ENCODE data around the gene CDH15.
A peak's percentile ranks its signal among the peaks of the same experiment; 100 is the strongest.

Gene CDH15

GRCh38 chr16:89153848-89154271, 17.7 kb upstream of the CDH15 start:
- no peak for ATAC-seq
- no peak for TF ChIP-seq ZNF565 (CRISPR knock-in tag; conservative IDR thresholded peaks at IDR 0.05; ENCODE audit: low read depth)

DNA sequence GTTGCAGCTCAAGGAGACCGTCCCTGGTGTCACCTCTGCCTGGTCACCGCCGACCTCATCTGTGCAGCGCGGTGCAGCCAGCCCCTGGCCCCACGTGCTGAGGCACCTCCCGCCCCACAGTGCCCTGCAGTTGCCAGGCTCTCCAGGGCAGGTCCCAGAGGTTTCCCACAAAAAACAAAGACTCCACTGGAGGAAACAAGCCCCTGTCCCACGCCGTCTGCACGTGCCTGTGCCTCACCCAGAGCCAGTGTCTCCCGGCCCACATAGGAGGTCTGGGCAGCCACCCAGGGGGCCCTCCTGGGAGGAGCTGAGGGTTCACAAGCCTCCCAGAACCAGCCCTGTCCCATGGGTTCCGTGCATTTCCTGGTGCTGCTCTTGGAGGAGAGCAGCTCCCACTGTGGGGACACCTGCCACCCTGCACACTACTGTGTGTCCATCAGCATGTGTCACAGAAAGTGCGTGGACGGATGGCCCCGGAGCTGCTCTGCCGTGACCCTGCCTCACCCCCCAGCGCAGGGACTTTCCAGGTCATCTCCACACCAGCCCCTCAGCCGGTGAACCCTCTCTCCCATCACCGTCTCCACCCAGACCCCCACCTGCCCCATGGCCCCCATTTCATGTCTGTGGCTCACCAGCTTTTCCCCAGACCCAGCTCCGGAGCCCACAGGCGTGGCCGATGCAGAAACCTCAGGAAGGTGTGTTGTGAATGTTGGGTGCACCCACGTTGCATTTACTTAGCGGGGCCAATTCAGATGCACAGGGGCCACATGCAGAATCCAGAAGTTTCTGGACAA, 17.0 kb upstream of the CDH15 start:
- ATAC-seq, result no peak; the same call in 2 of the 3 replicates
- TF ChIP-seq SNAI2 (CRISPR knock-in tag; IDR thresholded peaks at IDR 0.05) (no peak), ZNF8 (CRISPR knock-in tag; IDR thresholded peaks at IDR 0.05) (no peak), TOX (CRISPR knock-in tag; IDR thresholded peaks at IDR 0.05; ENCODE audit: borderline replicate concordance) (no peak), CSRNP3 (CRISPR knock-in tag; IDR thresholded peaks at IDR 0.05) (no peak), TSHZ2 (CRISPR knock-in tag; IDR thresholded peaks at IDR 0.05) (no peak), CREB5 (CRISPR knock-in tag; IDR thresholded peaks at IDR 0.05; ENCODE audit: low read depth) (no peak), ZNF70 (CRISPR knock-in tag; IDR thresholded peaks at IDR 0.05) (no peak), CSDC2 (CRISPR knock-in tag; IDR thresholded peaks at IDR 0.05) (no peak), PATZ1 (CRISPR knock-in tag; IDR thresholded peaks at IDR 0.05; ENCODE audit: borderline replicate concordance) (no peak), ESRRG (CRISPR knock-in tag; IDR thresholded peaks at IDR 0.05) (no peak), ZFP30 (CRISPR knock-in tag; IDR thresholded peaks at IDR 0.05) (no peak), BACH2 (CRISPR knock-in tag; IDR thresholded peaks at IDR 0.05; ENCODE audit: borderline replicate concordance) (no peak), GLIS3 (CRISPR knock-in tag; IDR thresholded peaks at IDR 0.05) (no peak), TCF4 (CRISPR knock-in tag; IDR thresholded peaks at IDR 0.05; ENCODE audit: borderline replicate concordance) (no peak), OSR1 (CRISPR knock-in tag; IDR thresholded peaks at IDR 0.05) (no peak), ZFP3 (CRISPR knock-in tag; IDR thresholded peaks at IDR 0.05) (no peak), ARNTL (CRISPR knock-in tag; IDR thresholded peaks at IDR 0.05; ENCODE audit: borderline replicate concordance, low read depth) (no peak)

DNA sequence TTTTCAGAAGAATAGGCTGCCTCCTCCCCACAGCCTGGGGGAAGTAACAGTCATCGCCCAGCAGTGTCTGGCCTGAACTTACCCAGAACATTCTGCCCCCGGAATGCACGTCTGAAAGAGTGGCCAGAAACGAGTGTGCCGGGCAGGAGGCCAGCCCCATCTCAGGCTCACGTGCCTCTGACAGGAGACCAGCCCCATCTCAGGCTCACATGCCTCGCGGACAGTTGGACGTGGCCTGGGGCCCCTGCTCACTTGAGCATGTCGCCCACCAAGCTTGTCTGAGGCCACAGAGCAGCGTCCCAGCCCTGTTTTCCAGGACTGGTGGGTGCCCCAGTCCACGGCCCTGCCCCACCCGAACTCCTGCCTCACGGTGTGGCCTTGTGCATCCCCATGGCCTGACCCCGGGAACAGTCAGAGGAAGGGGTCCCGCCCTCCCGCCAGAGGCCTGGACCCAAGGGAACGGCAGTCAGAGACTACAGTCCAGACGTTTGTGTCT, 16.3 kb upstream of the CDH15 start:
- ATAC-seq, result peak; percentile 43
- TF ChIP-seq RARB (CRISPR knock-in tag; IDR thresholded peaks at IDR 0.05) (no peak), SNAI2 (CRISPR knock-in tag; IDR thresholded peaks at IDR 0.05) (no peak), ISL1 (CRISPR knock-in tag; IDR thresholded peaks at IDR 0.05) (no peak), ZFP30 (CRISPR knock-in tag; IDR thresholded peaks at IDR 0.05) (no peak), OSR1 (CRISPR knock-in tag; IDR thresholded peaks at IDR 0.05) (no peak), ARNTL (CRISPR knock-in tag; IDR thresholded peaks at IDR 0.05; ENCODE audit: borderline replicate concordance, low read depth) (no peak), BACH2 (CRISPR knock-in tag; IDR thresholded peaks at IDR 0.05; ENCODE audit: borderline replicate concordance) (no peak), TSHZ2 (CRISPR knock-in tag; IDR thresholded peaks at IDR 0.05) (no peak), ZC3H10 (CRISPR knock-in tag; IDR thresholded peaks at IDR 0.05) (no peak), GLIS3 (CRISPR knock-in tag; IDR thresholded peaks at IDR 0.05) (no peak), TCF4 (CRISPR knock-in tag; IDR thresholded peaks at IDR 0.05; ENCODE audit: borderline replicate concordance) (no peak), CSDC2 (CRISPR knock-in tag; IDR thresholded peaks at IDR 0.05) (no peak), PPARA (CRISPR knock-in tag; IDR thresholded peaks at IDR 0.05; ENCODE audit: borderline replicate concordance) (no peak), CREB5 (CRISPR knock-in tag; IDR thresholded peaks at IDR 0.05; ENCODE audit: low read depth) (no peak), ZNF8 (CRISPR knock-in tag; IDR thresholded peaks at IDR 0.05) (no peak)
- TF ChIP-seq, protein P1, sequence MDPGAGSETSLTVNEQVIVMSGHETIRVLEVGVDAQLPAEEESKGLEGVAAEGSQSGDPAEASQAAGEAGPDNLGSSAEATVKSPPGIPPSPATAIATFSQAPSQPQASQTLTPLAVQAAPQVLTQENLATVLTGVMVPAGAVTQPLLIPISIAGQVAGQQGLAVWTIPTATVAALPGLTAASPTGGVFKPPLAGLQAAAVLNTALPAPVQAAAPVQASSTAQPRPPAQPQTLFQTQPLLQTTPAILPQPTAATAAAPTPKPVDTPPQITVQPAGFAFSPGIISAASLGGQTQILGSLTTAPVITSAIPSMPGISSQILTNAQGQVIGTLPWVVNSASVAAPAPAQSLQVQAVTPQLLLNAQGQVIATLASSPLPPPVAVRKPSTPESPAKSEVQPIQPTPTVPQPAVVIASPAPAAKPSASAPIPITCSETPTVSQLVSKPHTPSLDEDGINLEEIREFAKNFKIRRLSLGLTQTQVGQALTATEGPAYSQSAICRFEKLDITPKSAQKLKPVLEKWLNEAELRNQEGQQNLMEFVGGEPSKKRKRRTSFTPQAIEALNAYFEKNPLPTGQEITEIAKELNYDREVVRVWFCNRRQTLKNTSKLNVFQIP (CRISPR knock-in tag; IDR thresholded peaks at IDR 0.05; ENCODE audit: borderline replicate concordance, low read depth), result no peak

All from SK-N-SH treated with all-trans-retinoic acid at 6 μM for 48 hours (cell line).